GM18909 (cell line): ENCODE measurements around the gene SPRR2F.

Experiments used
- ATAC-seq: cut with Tn5 transposase; IDR thresholded peaks from one replicate; pipeline ENCODE4 v1.9.1; 2021; ENCODE audit warnings: mild to moderate bottlenecking; ENCODE audit not compliant: unreplicated experiment, poor library complexity

The SPRR2F gene

GRCh38 chr1:153081736-153082135, 31.6 kb downstream of the SPRR2F start:
- ATAC-seq, result no peak

DNA sequence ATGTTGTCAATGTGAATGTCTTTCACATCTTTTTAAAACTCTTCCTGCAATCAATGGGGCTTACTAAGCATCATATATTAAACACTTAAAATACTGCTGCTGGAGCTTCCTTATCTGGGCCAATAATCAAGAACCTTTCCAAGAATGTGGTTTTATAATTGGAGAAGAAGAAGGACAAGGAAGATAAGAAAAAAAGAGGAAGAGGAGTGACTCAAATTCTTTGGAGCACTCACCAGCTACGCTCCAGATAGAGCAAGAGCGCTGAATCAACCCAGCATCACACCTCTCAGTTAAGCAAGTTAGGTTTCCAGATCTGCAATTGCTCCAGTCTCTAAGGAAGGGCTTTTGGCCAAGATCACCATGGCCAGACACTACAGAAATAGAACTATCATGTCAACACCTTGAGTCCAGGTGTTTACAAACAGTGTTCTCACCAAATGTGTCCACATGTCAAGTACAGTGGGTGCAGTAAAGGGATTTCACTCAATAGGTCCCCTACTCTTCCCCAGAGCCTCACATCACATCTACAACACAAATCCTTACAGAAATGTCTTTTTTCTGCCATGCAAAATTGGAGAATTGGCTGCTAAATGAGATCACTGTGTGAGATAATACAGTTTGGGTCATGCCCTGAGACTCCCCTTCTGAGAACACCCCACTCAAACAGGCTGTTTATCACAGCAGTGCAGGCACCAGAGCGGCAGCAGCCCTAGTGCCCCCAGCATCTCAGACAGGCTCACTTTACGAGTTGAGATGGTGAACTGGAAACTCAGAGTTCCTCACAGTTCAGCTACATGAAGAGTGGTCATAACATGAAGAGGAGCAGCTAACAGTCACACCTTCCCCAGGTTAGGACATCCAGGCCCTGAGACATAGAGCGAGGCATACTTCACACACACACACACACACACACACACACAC, 40.2 kb downstream of the SPRR2F start:
- no peak for ATAC-seq

GRCh38 chr1:153071511-153071910, 41.8 kb downstream of the SPRR2F start, which contains the start of gene SPRR2B:
Gene SPRR2B, minus strand, starts transcription at chr1:153071611. Its CDS starts 772 bp downstream, at chr1:153070839.
- no peak for ATAC-seq

- ATAC-seq, result no peak
Measured at GRCh38 chr1:153070243-153070642, 43.1 kb downstream of the SPRR2F start.
